K562 (cell line): Measurements from ENCODE around the gene ARV1. TPM values are rescaled to one million over a fixed set of nuclear protein-coding genes. Genes with fewer than 3 reads are reported as not detected.
A peak's percentile ranks its signal among the peaks of the same experiment; 100 is the strongest.

Experiments used
- EP300 ChIP-seq: IDR thresholded peaks from 2 replicates; pipeline ENCODE4 v1.6.1; 2012; ENCODE audit warnings: low read length, improper control_type of control experiment
- GATA2 ChIP-seq: sonication (generic); formaldehyde crosslinking; IDR thresholded peaks from 2 replicates; pipeline ENCODE4 v1.4.0; 2020; ENCODE audit warnings: mild to moderate bottlenecking, missing genetic modification reagents
- GTF2A2 ChIP-seq: IDR thresholded peaks from 2 replicates; pipeline ENCODE4 v1.6.1; 2016; ENCODE audit warnings: mild to moderate bottlenecking, missing genetic modification characterization, missing compliant biosample characterization
- KAT8 ChIP-seq: fragments of 450-650 bp; IDR thresholded peaks from 2 replicates; pipeline ENCODE4 v1.6.1; 2016; ENCODE audit warnings: low read depth, mild to moderate bottlenecking
- MXI1 ChIP-seq: IDR thresholded peaks from 2 replicates; pipeline ENCODE4 v1.6.1; 2011; ENCODE audit warnings: low read depth, mild to moderate bottlenecking, improper control_type of control experiment, low read length
- ZBTB1 ChIP-seq: sonication (generic); formaldehyde crosslinking; IDR thresholded peaks from 2 replicates; pipeline ENCODE4 v1.8.1; 2023; ENCODE audit warnings: missing genetic modification reagents, low read depth, mild to moderate bottlenecking, borderline replicate concordance
- ZNF121 ChIP-seq: sonication (generic); formaldehyde crosslinking; conservative IDR thresholded peaks from 2 replicates; pipeline ENCODE4 v1.8.0; 2022; ENCODE audit warnings: missing genetic modification reagents
- ZNF184 ChIP-seq: sonication (generic); formaldehyde crosslinking; IDR thresholded peaks from 2 replicates; pipeline ENCODE4 v1.5.0; 2020; ENCODE audit warnings: missing genetic modification reagents
- ZNF75A ChIP-seq: fragments of 450-650 bp; formaldehyde crosslinking; IDR thresholded peaks from 2 replicates; pipeline ENCODE4 v1.4.0; 2020; ENCODE audit warnings: mild to moderate bottlenecking
- ZNF77 ChIP-seq: fragments of 250-450 bp; sonication (Bioruptor Pico); IDR thresholded peaks from 2 replicates; pipeline ENCODE4 v1.5.0; 2020
- polyA plus RNA-seq, 8 experiments: library from polyadenylated mRNA; depleted of rRNA in 4 of 8; stranded (reverse) in 5 of 8; unstranded in 3 of 8; fragments of >200 nt; fragmentation: Nextera tagmentation in 2 of 8; fragmentation: Illumina TruSeq in 1 of 8; extraction: Ambion mirVana in 2 of 8; extraction: Trizol in 1 of 8; gene quantifications; 2 replicates each; pipeline versions ENCODE4 v1.2.1 to v1.2.3, GENCODE V29; 2011 to 2014; ENCODE audit warnings: inconsistent platforms in 1 of 8, missing spikeins in 1 of 8
- total RNA-seq, 7 experiments: library from RNA; depleted of rRNA in 6 of 7; stranded (reverse); fragments of >200 nt in 6 of 7; fragmentation: Illumina TruSeq in 2 of 7; extraction: Trizol in 2 of 7; gene quantifications; 2 replicates each; pipeline versions ENCODE4 v1.2.1 to v1.2.3, GENCODE V29; 2011 to 2021; ENCODE audit warnings: low replicate concordance in 1 of 7
- TF ChIP-seq, protein P1 (sequence below): fragments of 250-450 bp; sonication (Bioruptor Pico); IDR thresholded peaks from 2 replicates; pipeline ENCODE4 v1.8.0; 2022; ENCODE audit warnings: moderate library complexity, mild to moderate bottlenecking, inconsistent platforms
- TF ChIP-seq, protein P2 (sequence below): fragments of 250-450 bp; sonication (Bioruptor Pico); IDR thresholded peaks from 2 replicates; pipeline ENCODE4 v1.9.0; 2021; ENCODE audit warnings: mild to moderate bottlenecking
- TF ChIP-seq, protein P3 (sequence below): fragments of 450-650 bp; IDR thresholded peaks from 2 replicates; pipeline ENCODE4 v1.6.1; 2016; ENCODE audit warnings: mild to moderate bottlenecking
- TF ChIP-seq, protein P4 (sequence below): fragments of 450-650 bp; IDR thresholded peaks from 2 replicates; pipeline ENCODE4 v1.6.1; 2014; ENCODE audit warnings: low read depth, mild to moderate bottlenecking, moderate library complexity, borderline replicate concordance
- TF ChIP-seq, protein P5 (sequence below): sonication (generic); formaldehyde crosslinking; IDR thresholded peaks from 2 replicates; pipeline ENCODE4 v1.8.0; 2022; ENCODE audit warnings: mild to moderate bottlenecking, missing genetic modification reagents

Gene ARV1
- total and polyA plus RNA-seq, 9 of the 15 experiments (the other 6 are each of a cell fraction or from before 2014, with no cell fraction given), result 54.8 to 139 (median 74.0) TPM

DNA sequence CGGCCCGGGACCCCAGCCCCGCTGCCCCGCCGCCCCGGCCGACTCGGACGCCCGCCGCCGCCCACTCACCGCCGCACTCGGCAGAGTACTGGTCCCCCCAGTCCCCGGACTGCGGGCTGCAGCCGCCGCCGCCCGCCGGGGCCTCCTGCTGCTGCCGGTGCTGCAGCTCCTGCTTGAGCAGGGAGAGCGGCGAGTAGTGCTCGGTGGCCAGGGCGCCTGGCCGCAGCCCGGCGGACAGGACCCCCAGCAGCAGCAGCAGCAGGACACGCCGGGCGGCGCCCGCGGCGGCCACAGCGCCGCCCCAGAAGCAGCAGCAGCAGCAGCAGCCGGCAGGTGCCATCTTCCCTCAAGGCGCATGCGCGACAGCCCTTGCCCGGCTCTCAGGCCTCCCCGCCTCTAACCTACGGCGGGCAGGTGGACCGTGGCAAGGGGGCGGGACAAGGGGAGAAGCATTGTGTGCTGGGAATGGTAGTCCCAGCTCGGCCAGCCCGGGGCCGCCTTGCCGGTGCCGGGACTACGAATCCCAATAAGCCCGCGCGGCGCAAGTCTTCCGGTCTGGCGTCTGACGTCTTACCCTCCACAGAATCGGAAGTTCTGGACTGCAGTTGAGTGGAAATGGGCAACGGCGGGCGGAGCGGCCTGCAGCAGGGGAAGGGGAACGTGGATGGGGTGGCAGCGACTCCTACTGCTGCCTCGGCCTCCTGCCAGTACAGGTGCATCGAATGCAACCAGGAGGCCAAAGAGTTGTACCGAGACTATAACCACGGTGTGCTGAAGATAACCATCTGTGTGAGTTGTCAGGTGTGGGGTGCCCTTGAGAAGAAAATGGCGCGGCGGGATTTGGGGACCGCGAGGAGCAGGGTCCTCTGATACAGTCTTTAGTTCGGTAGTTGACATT lies at the start of gene ARV1, which contains the start of gene TTC13 (continued):
- TF ChIP-seq MXI1 (peak; percentile 13), ZBTB1 (CRISPR knock-in tag) (no peak), GATA2 (CRISPR knock-in tag) (peak; percentile 93), ZNF121 (CRISPR knock-in tag) (no peak), KAT8 (no peak), ZNF184 (no peak), ZNF75A (CRISPR knock-in tag) (no peak), GTF2A2 (tag) (0 out of 2 replicates have a peak, but pooled peaks have one; percentile 22), EP300 (peak; percentile 33; the same call in 1 of the 2 replicates), ZNF77 (CRISPR knock-in tag) (no peak)
- TF ChIP-seq, protein P1, sequence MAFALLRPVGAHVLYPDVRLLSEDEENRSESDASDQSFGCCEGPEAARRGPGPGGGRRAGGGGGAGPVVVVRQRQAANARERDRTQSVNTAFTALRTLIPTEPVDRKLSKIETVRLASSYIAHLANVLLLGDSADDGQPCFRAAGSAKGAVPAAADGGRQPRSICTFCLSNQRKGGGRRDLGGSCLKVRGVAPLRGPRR, result no peak
- TF ChIP-seq, protein P2, sequence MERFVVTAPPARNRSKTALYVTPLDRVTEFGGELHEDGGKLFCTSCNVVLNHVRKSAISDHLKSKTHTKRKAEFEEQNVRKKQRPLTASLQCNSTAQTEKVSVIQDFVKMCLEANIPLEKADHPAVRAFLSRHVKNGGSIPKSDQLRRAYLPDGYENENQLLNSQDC (CRISPR knock-in tag), result no peak; the same call in 1 of the 2 replicates
- TF ChIP-seq, protein P3, sequence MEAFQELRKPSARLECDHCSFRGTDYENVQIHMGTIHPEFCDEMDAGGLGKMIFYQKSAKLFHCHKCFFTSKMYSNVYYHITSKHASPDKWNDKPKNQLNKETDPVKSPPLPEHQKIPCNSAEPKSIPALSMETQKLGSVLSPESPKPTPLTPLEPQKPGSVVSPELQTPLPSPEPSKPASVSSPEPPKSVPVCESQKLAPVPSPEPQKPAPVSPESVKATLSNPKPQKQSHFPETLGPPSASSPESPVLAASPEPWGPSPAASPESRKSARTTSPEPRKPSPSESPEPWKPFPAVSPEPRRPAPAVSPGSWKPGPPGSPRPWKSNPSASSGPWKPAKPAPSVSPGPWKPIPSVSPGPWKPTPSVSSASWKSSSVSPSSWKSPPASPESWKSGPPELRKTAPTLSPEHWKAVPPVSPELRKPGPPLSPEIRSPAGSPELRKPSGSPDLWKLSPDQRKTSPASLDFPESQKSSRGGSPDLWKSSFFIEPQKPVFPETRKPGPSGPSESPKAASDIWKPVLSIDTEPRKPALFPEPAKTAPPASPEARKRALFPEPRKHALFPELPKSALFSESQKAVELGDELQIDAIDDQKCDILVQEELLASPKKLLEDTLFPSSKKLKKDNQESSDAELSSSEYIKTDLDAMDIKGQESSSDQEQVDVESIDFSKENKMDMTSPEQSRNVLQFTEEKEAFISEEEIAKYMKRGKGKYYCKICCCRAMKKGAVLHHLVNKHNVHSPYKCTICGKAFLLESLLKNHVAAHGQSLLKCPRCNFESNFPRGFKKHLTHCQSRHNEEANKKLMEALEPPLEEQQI, result no peak
- TF ChIP-seq, protein P4, sequence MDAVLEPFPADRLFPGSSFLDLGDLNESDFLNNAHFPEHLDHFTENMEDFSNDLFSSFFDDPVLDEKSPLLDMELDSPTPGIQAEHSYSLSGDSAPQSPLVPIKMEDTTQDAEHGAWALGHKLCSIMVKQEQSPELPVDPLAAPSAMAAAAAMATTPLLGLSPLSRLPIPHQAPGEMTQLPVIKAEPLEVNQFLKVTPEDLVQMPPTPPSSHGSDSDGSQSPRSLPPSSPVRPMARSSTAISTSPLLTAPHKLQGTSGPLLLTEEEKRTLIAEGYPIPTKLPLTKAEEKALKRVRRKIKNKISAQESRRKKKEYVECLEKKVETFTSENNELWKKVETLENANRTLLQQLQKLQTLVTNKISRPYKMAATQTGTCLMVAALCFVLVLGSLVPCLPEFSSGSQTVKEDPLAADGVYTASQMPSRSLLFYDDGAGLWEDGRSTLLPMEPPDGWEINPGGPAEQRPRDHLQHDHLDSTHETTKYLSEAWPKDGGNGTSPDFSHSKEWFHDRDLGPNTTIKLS, result peak; percentile 98
- TF ChIP-seq, protein P5, sequence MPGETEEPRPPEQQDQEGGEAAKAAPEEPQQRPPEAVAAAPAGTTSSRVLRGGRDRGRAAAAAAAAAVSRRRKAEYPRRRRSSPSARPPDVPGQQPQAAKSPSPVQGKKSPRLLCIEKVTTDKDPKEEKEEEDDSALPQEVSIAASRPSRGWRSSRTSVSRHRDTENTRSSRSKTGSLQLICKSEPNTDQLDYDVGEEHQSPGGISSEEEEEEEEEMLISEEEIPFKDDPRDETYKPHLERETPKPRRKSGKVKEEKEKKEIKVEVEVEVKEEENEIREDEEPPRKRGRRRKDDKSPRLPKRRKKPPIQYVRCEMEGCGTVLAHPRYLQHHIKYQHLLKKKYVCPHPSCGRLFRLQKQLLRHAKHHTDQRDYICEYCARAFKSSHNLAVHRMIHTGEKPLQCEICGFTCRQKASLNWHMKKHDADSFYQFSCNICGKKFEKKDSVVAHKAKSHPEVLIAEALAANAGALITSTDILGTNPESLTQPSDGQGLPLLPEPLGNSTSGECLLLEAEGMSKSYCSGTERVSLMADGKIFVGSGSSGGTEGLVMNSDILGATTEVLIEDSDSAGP, result peak; percentile 62; the same call in 1 of the 2 replicates
